Frontal cortex (tissue), 1 donor: ENCODE results near the gene PPARD. TPM values are rescaled to one million over a fixed set of nuclear protein-coding genes. Genes with fewer than 3 reads are reported as not detected.

ENCODE experiments used
- small RNA-seq: library from RNA; depleted of rRNA; stranded (forward); fragments of <200 nt; gene quantifications from one replicate; pipeline ENCODE3, GENCODE V24; 2014
- total RNA-seq: library from RNA; depleted of rRNA; stranded (reverse); fragments of >200 nt; gene quantifications from one replicate; pipeline ENCODE4 v1.2.3, GENCODE V29; 2014

Gene PPARD
- total RNA-seq, 1 donor from 2014 or later, result 1.6 TPM

Small RNAs within 50 kb of the gene (small RNA-seq; reads per million reads assigned to genes)
- gene MIR7111, result not detected

Other genes starting within 250 kb of the PPARD start
- 0.41 TPM for gene TCP11, start 201.2 kb upstream of the PPARD start, total RNA-seq
- gene SCUBE3, start 128.6 kb upstream of the PPARD start, total RNA-seq, result 1.6 TPM
- 11.0 TPM for gene ZNF76, start 82.8 kb upstream of the PPARD start, total RNA-seq
- gene DEF6, start 44.7 kb upstream of the PPARD start, total RNA-seq, result 2.4 TPM
- 14.3 TPM for gene FANCE, start 109.8 kb downstream of the PPARD start, total RNA-seq
- gene RPL10A, start 125.8 kb downstream of the PPARD start, total RNA-seq, result 1,604 TPM
- 0.41 TPM for gene TEAD3, start 154.5 kb downstream of the PPARD start, total RNA-seq
- gene TULP1, start 170.3 kb downstream of the PPARD start, total RNA-seq, result not detected